Activated B cell treated with CpG ODN at 0.5 μM for 24 hours (primary cell): Measurements from ENCODE around the gene IRF2. TPM values are rescaled to one million over a fixed set of nuclear protein-coding genes. Genes with fewer than 3 reads are reported as not detected.

Source experiments
- ATAC-seq: fragments of 200-7000 bp; cut with Tn5 transposase; one replicate; pipeline ENCODE4 v1.10.0; 2021; ENCODE audit warnings: low read depth, mild to moderate bottlenecking, moderate library complexity
- CTCF ChIA-PET: fragments of 350-600 bp; sonication (Branson Sonifier 250); formaldehyde crosslinking; loops from one replicate; lab custom pipeline; 2021; ENCODE audit warnings: antibody characterized with exemption; lab: Charles Lee
- POLR2A ChIA-PET: fragments of 350-600 bp; sonication (Branson Sonifier 250); formaldehyde crosslinking; loops from one replicate; lab custom pipeline; 2021; ENCODE audit warnings: antibody characterized with exemption; lab: Charles Lee
- DNase-seq: peaks from one replicate; pipeline ENCODE4 v3.0.0; 2022
- H3K27ac Mint-ChIP-seq: one replicate; pipeline ENCODE4 v1.8.0; 2020; ENCODE audit warnings: mixed read lengths
- H3K27me3 Mint-ChIP-seq: one replicate; pipeline ENCODE4 v1.8.0; 2021; ENCODE audit warnings: mixed read lengths
- H3K36me3 Mint-ChIP-seq: one replicate; pipeline ENCODE4 v1.8.0; 2021; ENCODE audit warnings: low read depth, mixed read lengths
- H3K4me1 Mint-ChIP-seq: one replicate; pipeline ENCODE4 v1.8.0; 2021; ENCODE audit warnings: mixed read lengths
- H3K4me3 Mint-ChIP-seq: one replicate; pipeline ENCODE4 v1.8.0; 2020; ENCODE audit warnings: mild to moderate bottlenecking, mixed read lengths
- H3K9me3 Mint-ChIP-seq: one replicate; pipeline ENCODE4 v1.8.0; 2020; ENCODE audit warnings: mixed read lengths
- CTCF ChIP-seq: fragments of 200-600 bp; IDR thresholded peaks from one replicate; pipeline ENCODE4 v1.8.0; 2022; ENCODE audit warnings: antibody characterized with exemption, mild to moderate bottlenecking
- intact Hi-C: fragments of 100-400 bp; cut with micrococcal nuclease; formaldehyde crosslinking; loops from one replicate; pipeline ENCODE4 v1.15.1; 2024
- total RNA-seq: library from RNA; stranded (reverse); gene quantifications from 2 replicates; pipeline ENCODE4 v1.2.3, GENCODE V29; 2022

The IRF2 gene
- total RNA-seq, 1 donor from 2014 or later: 66.2 TPM

GRCh38 chr4:184444953-184445309 lies 29.4 kb downstream of the IRF2 start:
- TF ChIP-seq CTCF: no peak
- H3K36me3 Mint-ChIP-seq: peaks cover 51% of the 10 kb centered on the region
- DNase-seq (peak; percentile 42), ATAC-seq (peak; percentile 92)
- peaks cover 95% of the 10 kb centered on the region for H3K4me1 Mint-ChIP-seq
- H3K27ac Mint-ChIP-seq: peak overlapping the region; percentile 83
- POLR2A ChIA-PET: interaction anchor here (0.5 to 0.7 kb wide), 4 partner anchors 92 to 114 kb away, joined by 3 to 11 read pairs (median 4); no protein-coding TSS in a partner anchor
- intact Hi-C loops: loop anchor here (2.0 kb wide), 1 partner anchor 14 kb away; no protein-coding TSS in a partner anchor
- no peaks in the 10 kb centered on the region for H3K9me3 Mint-ChIP-seq
- CTCF ChIA-PET: no interaction called here
- no peaks in the 10 kb centered on the region for H3K27me3 Mint-ChIP-seq
- peak overlapping the region; percentile 38 for H3K4me3 Mint-ChIP-seq

GRCh38 chr4:184444215-184444952 lies 30.0 kb downstream of the IRF2 start:
- TF ChIP-seq CTCF: no peak
- Mint-ChIP-seq H3K4me1 (peaks cover 95% of the 10 kb centered on the region), H3K27me3 (no peaks in the 10 kb centered on the region), H3K36me3 (peaks cover 50% of the 10 kb centered on the region), H3K27ac (peak overlapping the region; percentile 83), H3K4me3 (peak overlapping the region; percentile 38), H3K9me3 (no peaks in the 10 kb centered on the region)
- DNase-seq (no peak), ATAC-seq (no peak)
- ChIA-PET POLR2A (interaction anchor here (0.5 to 0.7 kb wide), 4 partner anchors 92 to 141 kb away, joined by 3 to 11 read pairs (median 6); no protein-coding TSS in a partner anchor), CTCF (no interaction called here)
- intact Hi-C loops: loop anchor here (2.0 kb wide), 1 partner anchor 14 kb away; no protein-coding TSS in a partner anchor

GRCh38 chr4:184443318-184443717 lies 31.0 kb downstream of the IRF2 start:
- no peak overlapping the region for H3K4me3 Mint-ChIP-seq
- peak overlapping the region; percentile 6 for H3K27ac Mint-ChIP-seq

GRCh38 chr4:184442314-184442635 lies 32.1 kb downstream of the IRF2 start:
- ATAC-seq (no peak), DNase-seq (no peak)
- no peaks in the 10 kb centered on the region for H3K9me3 Mint-ChIP-seq
- peaks cover 37% of the 10 kb centered on the region for H3K36me3 Mint-ChIP-seq
- no peak for TF ChIP-seq CTCF
- no peak overlapping the region for H3K4me3 Mint-ChIP-seq
- peak overlapping the region; percentile 50 for H3K27ac Mint-ChIP-seq
- intact Hi-C loops: no loop called here
- CTCF ChIA-PET: no interaction called here
- POLR2A ChIA-PET: no interaction called here
- H3K27me3 Mint-ChIP-seq: no peaks in the 10 kb centered on the region
- H3K4me1 Mint-ChIP-seq: peaks cover 93% of the 10 kb centered on the region

More at GRCh38 chr4:184443318-184443717, 31.0 kb downstream of the IRF2 start:
- DNase-seq (no peak), ATAC-seq (no peak)
- Mint-ChIP-seq H3K4me1 (peaks cover 92% of the 10 kb centered on the region), H3K27me3 (no peaks in the 10 kb centered on the region), H3K36me3 (peaks cover 46% of the 10 kb centered on the region), H3K9me3 (no peaks in the 10 kb centered on the region)
- intact Hi-C loops: no loop called here
- ChIA-PET POLR2A (interaction anchor here (0.6 kb wide), 1 partner anchor 145 kb away, joined by 3 read pairs; no protein-coding TSS in a partner anchor), CTCF (no interaction called here)
- TF ChIP-seq CTCF: no peak

GRCh38 chr4:184441461-184442313 lies 32.7 kb downstream of the IRF2 start:
- no peaks in the 10 kb centered on the region for H3K9me3 Mint-ChIP-seq
- H3K27ac Mint-ChIP-seq: peak overlapping the region; percentile 50
- ATAC-seq (no peak), DNase-seq (no peak)
- TF ChIP-seq CTCF: no peak
- peaks cover 33% of the 10 kb centered on the region for H3K36me3 Mint-ChIP-seq
- intact Hi-C loops: no loop called here
- H3K27me3 Mint-ChIP-seq: no peaks in the 10 kb centered on the region
- no peak overlapping the region for H3K4me3 Mint-ChIP-seq
- H3K4me1 Mint-ChIP-seq: peaks cover 93% of the 10 kb centered on the region
- ChIA-PET CTCF (no interaction called here), POLR2A (no interaction called here)
